Peyer's patch (tissue), 4 donors: ENCODE data around the gene RCN2. TPM values are rescaled to one million over a fixed set of nuclear protein-coding genes. Genes with fewer than 3 reads are reported as not detected.

Experiments
- DNase-seq, 3 donors: peaks; one replicate each; pipeline ENCODE4 v3.0.0-alpha.2; 2017 to 2019
- H3K27ac ChIP-seq, 4 donors: fragments of 200-600 bp; sonication (generic); one replicate each; pipeline ENCODE4 v1.5.1; 2016 to 2019
- H3K27me3 ChIP-seq, 2 donors: fragments of 200-600 bp; sonication (generic); one replicate each; pipeline ENCODE4 v1.5.1; 2019
- H3K36me3 ChIP-seq, 3 donors: fragments of 200-600 bp; sonication (generic); one replicate each; pipeline ENCODE4 v1.5.1; 2016 to 2019
- H3K4me1 ChIP-seq, 4 donors: fragments of 200-600 bp; sonication (generic); one replicate each; pipeline ENCODE4 v1.5.1; 2016 to 2019
- H3K4me3 ChIP-seq, 4 donors: fragments of 200-600 bp; sonication (generic); 1 replicate in 3 of 4; 2 replicates in 1 of 4; pipeline ENCODE4 v1.5.1; 2016 to 2019; ENCODE audit warnings: mild to moderate bottlenecking in 1 of 4
- H3K9me3 ChIP-seq, 4 donors: fragments of 200-600 bp; sonication (generic); one replicate each; pipeline ENCODE4 v1.5.1; 2016 to 2019; ENCODE audit warnings: mild to moderate bottlenecking in 1 of 4
- POLR2A ChIP-seq, 2 donors: fragments of 450-650 bp; IDR thresholded peaks; one replicate each; pipeline ENCODE4 v1.5.1; 2017; ENCODE audit warnings: antibody characterized with exemption in 2 of 2, mild to moderate bottlenecking in 2 of 2, moderate library complexity in 2 of 2
- total RNA-seq, 4 donors: library from RNA; depleted of rRNA; stranded (reverse); fragments of >200 nt; gene quantifications; one replicate each; pipeline ENCODE4 v1.1.0, GENCODE V29; 2016
- TF ChIP-seq, protein P1 (sequence below), 6 experiments: fragments of 450-650 bp in 4 of 6; fragments of 200-600 bp in 2 of 6; sonication (generic) in 1 of 6; IDR thresholded peaks; one replicate each; pipeline ENCODE4 v1.5.1; 2017 to 2019; ENCODE audit warnings: antibody characterized with exemption in 6 of 6, mild to moderate bottlenecking in 3 of 6, moderate library complexity in 1 of 6

The RCN2 gene
- total RNA-seq, 4 donors from 2014 or later: 9.3 to 21.9 (median 20.1) TPM

DNA sequence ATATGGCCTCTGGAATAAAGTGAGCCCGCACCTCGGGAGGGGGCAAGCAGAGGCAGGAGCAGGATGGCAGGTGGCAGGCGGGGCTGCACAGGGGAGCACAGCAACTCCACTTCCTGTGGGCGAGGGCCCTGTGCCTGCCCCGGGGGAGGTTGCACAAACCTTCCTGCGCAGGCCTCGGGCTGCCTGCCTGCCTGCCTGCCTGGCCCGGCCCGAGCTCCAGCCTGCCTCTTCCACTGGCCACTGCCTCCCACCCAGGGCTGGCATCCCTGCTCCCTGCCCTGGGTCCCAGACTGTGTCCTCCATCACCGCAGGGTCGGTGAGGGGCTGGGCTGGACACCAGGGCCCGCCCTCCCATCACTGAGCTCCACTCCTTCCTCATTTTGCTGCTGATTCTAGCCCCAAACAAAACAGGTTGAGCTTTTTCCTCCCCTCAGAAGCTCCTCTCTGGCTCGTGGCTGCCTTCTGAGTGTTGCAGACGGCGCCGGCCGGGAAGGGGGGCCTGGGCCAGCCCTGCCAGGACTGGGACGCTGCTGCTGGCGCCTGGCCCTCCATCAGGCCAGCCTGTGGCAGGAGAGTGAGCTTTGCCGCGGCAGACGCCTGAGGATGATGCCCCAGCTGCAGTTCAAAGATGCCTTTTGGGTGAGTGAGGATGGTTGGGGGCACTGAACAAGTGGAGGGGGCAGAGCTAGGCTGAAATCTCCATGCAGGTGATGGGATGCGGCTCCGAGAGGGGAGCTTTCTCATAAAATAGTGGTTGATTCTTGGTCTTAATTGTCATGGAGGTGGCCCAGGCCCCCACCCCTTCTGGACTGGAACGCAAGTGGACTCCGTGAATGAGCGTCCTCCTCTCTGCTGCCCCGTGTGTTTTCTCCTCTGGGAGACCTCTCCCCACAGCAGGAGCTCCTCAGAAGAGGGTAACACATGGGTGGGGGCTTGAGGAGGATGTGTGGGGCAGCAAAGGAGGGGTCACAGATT is 63.7 kb downstream of the RCN2 start, which contains the start of gene PSTPIP1:
Gene PSTPIP1 (plus strand): TSS at position 156 of the 975 bp plus-strand sequence. CDS start 448 bp downstream, at position 604.
- Histone ChIP-seq H3K4me3 (peak within 1 kb of the TSS; percentile 37 to 51 (median 46)), H3K27me3 (no peaks in the 10 kb centered on the region), H3K36me3 (no peaks in the 10 kb centered on the region), H3K27ac (peak within 1 kb of the TSS; percentile 69 to 87 (median 80)), H3K4me1 (peaks cover 0 to 22% (median 15%) of the 10 kb centered on the region in 4 donors), H3K9me3 (no peaks in the 10 kb centered on the region)
- TF ChIP-seq, protein P1, sequence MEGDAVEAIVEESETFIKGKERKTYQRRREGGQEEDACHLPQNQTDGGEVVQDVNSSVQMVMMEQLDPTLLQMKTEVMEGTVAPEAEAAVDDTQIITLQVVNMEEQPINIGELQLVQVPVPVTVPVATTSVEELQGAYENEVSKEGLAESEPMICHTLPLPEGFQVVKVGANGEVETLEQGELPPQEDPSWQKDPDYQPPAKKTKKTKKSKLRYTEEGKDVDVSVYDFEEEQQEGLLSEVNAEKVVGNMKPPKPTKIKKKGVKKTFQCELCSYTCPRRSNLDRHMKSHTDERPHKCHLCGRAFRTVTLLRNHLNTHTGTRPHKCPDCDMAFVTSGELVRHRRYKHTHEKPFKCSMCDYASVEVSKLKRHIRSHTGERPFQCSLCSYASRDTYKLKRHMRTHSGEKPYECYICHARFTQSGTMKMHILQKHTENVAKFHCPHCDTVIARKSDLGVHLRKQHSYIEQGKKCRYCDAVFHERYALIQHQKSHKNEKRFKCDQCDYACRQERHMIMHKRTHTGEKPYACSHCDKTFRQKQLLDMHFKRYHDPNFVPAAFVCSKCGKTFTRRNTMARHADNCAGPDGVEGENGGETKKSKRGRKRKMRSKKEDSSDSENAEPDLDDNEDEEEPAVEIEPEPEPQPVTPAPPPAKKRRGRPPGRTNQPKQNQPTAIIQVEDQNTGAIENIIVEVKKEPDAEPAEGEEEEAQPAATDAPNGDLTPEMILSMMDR (IDR thresholded peaks at IDR 0.05): no peak
- TF ChIP-seq POLR2A (IDR thresholded peaks at IDR 0.05): peak in 1 of 2 donors; percentile 30
- DNase-seq: peak; percentile 59 to 88 (median 83)

DNA sequence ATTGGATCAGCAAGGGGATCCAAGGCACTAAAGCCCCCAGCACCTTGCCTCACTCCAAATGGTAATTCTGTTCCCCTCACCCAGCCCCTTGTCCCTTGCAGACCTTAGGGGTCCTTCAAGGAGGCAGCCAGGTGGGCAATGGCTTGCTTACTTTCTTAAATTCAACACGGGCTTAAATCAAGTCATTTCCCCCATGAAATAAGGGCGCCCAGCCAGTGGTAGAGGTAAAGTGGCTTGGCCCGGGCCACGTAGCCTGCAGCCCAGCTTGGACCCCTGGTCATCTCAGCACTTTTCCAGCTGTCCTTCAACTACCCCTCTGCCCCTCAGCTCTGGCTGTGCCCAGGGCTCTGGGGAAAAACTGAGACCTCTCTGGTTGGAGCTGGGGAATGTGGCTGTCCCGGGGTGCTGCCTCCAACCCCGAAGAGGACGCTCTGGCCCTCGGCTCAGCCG is 64.6 kb downstream of the RCN2 start:
- H3K27ac ChIP-seq: peak overlapping the region; percentile 69 to 87 (median 80)
- H3K9me3 ChIP-seq: no peaks in the 10 kb centered on the region
- peaks cover 0 to 22% (median 15%) of the 10 kb centered on the region in 4 donors for H3K4me1 ChIP-seq
- H3K36me3 ChIP-seq: no peaks in the 10 kb centered on the region
- peak in 2 of 3 donors; percentile 42 to 46 for DNase-seq
- TF ChIP-seq, protein P1 (IDR thresholded peaks at IDR 0.05): no peak
- TF ChIP-seq POLR2A (IDR thresholded peaks at IDR 0.05): no peak
- peak overlapping the region; percentile 37 to 51 (median 46) for H3K4me3 ChIP-seq
- no peaks in the 10 kb centered on the region for H3K27me3 ChIP-seq

DNA sequence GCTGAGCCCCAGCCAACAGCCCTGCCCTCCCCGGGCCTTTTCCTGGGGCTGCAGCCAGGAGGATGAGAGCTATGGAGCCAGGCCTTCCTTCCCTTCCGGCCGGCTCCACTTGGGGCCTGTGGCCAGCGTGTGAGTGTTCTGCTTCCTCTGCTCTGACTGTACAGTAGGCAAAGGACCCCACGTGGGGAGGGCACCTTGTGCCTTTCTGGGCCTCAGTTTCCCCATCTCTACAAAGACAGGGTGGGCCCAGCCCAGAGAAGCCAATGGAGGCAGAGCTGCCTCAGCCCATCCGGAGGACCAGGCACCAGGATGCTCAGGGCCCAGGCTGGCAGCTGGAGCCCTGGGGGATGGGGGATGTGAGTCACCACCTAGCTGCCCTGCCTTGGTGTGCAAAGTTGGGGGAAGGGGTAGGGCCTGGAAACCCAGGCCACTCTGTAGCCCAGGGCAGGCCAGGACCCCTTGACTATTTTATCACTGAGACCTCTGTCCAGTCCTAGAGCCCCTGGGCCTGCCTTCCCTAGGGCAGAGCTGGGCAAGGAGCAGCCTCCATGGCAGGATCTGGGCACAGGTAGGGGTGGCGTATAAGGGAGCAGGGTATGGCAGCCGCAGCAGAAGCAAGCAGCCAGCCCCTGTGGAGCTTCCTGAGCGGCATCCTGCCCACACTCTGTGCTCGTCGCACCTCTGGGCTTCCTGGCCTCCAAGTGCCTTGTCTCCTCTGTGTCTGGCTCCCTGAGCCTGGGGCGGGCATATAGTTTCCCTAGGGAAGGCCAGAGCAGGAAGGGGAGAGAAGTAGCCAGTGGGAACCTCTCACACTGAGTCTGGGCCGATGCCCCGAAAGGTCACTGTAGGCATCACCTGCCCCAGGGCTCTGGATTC is 65.2 kb downstream of the RCN2 start:
- TF ChIP-seq, protein P1 (IDR thresholded peaks at IDR 0.05): no peak
- TF ChIP-seq POLR2A (IDR thresholded peaks at IDR 0.05): no peak
- peak overlapping the region; percentile 69 to 87 (median 80) for H3K27ac ChIP-seq
- DNase-seq: peak; percentile 34 to 69 (median 39)

DNA sequence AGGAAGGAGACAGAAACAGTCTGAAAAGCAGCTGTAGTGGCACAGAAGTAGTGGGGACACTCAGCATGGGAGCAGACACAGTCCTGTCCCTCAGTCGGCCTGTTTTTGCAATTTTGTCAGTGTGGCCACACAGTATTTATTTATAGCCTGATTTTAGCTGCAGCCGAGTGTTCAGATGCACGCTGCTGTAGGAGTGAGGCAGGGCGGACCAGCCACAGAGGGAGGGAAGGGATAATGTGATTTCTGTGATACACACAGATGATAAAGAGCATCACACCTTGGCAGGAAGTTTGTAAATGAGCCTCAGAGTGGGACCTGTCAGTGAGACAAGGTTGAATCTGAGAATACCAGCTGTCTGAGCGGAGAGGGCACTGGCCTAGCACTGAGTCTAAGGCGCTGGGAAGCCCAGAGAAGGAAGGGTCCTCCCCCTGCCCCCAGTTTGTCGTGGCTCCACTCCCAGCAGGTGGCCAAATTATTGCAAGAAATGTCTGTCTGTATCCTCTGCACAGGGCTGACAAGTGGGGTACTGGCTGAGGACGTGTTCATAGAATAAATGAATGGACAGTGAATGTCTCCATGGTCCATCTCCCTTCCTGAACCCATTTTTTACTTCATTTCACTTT is 67.2 kb downstream of the RCN2 start:
- no peak overlapping the region for H3K4me3 ChIP-seq
- peaks cover 0 to 46% (median 22%) of the 10 kb centered on the region in 4 donors for H3K4me1 ChIP-seq
- TF ChIP-seq POLR2A (IDR thresholded peaks at IDR 0.05): no peak
- TF ChIP-seq, protein P1 (IDR thresholded peaks at IDR 0.05): no peak
- H3K36me3 ChIP-seq: no peaks in the 10 kb centered on the region
- peak in 1 of 3 donors; percentile 12 for DNase-seq
- peak overlapping the region in 1 of 4 donors; percentile 25 for H3K27ac ChIP-seq
- H3K9me3 ChIP-seq: no peaks in the 10 kb centered on the region
- no peaks in the 10 kb centered on the region for H3K27me3 ChIP-seq

More for the DNA sequence above, 65.2 kb downstream of the RCN2 start:
- Histone ChIP-seq H3K4me3 (peak overlapping the region; percentile 37 to 51 (median 46)), H3K4me1 (peaks cover 0 to 27% (median 16%) of the 10 kb centered on the region in 4 donors), H3K9me3 (no peaks in the 10 kb centered on the region), H3K27me3 (no peaks in the 10 kb centered on the region), H3K36me3 (no peaks in the 10 kb centered on the region)

DNA sequence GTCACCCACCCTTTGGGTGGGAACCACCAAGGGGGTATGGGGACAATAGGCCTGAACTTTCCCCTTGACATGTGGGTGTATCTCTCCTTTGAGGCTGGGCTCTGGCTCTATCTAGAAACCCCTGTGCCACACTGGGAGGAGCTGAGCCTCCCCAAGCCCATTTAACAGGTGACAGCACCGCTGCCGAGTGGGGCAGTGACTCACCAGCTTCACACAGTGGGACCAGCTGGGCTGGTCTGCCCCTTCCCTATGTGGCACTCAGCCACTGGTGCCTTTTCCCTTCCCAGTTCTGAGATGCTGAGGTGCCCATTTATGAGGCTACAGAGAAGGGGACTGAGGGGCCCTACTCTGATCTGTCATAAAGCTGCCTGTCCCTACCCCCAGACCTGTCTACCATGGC is 68.4 kb downstream of the RCN2 start:
- H3K4me1 ChIP-seq: peaks cover 0 to 45% (median 17%) of the 10 kb centered on the region in 4 donors
- H3K36me3 ChIP-seq: no peaks in the 10 kb centered on the region
- no peak overlapping the region for H3K27ac ChIP-seq
- no peaks in the 10 kb centered on the region for H3K9me3 ChIP-seq
- TF ChIP-seq, protein P1 (IDR thresholded peaks at IDR 0.05): no peak
- TF ChIP-seq POLR2A (IDR thresholded peaks at IDR 0.05): no peak
- H3K27me3 ChIP-seq: no peaks in the 10 kb centered on the region
- H3K4me3 ChIP-seq: no peak overlapping the region
- peak in 1 of 3 donors; percentile 27 for DNase-seq
